Lung (tissue), 12 donors: Measurements from ENCODE around the gene TROAP. TPM values are rescaled to one million over a fixed set of nuclear protein-coding genes. Genes with fewer than 3 reads are reported as not detected.

Experiments
- ATAC-seq: fragments of 200-7000 bp; cut with Tn5 transposase; one replicate; pipeline ENCODE4 v1.9.1; 2020; ENCODE audit warnings: moderate number of reproducible peaks; ENCODE audit not compliant: insufficient read depth, low FRiP score
- DNase-seq, 3 donors: peaks; one replicate each; pipeline ENCODE4 v3.0.0-alpha.2; 2013 to 2017
- H3K27ac ChIP-seq, 2 donors: one replicate each; pipeline ENCODE4 v1.5.1; 2013; ENCODE audit warnings: mild to moderate bottlenecking in 2 of 2, moderate library complexity in 2 of 2, control low read depth in 1 of 2, inconsistent platforms in 1 of 2, low read depth in 1 of 2, low read length in 1 of 2
- H3K27me3 ChIP-seq, 3 donors: one replicate each; pipeline ENCODE4 v1.5.1; 2013; ENCODE audit warnings: low read length in 2 of 3; ENCODE audit not compliant: control insufficient read depth in 3 of 3, insufficient read depth in 3 of 3
- H3K36me3 ChIP-seq, 4 donors: one replicate each; pipeline ENCODE4 v1.5.1; 2013; ENCODE audit warnings: low read length in 4 of 4, mild to moderate bottlenecking in 1 of 4, moderate library complexity in 1 of 4; ENCODE audit not compliant: control insufficient read depth in 4 of 4, insufficient read depth in 4 of 4
- H3K4me1 ChIP-seq, 5 donors: one replicate each; pipeline ENCODE4 v1.5.1; 2013; ENCODE audit warnings: low read length in 5 of 5, mild to moderate bottlenecking in 2 of 5, moderate library complexity in 1 of 5; ENCODE audit not compliant: control insufficient read depth in 5 of 5, insufficient read depth in 5 of 5
- H3K4me3 ChIP-seq: one replicate; pipeline ENCODE4 v1.5.1; 2013; ENCODE audit warnings: mild to moderate bottlenecking, control low read depth, moderate library complexity
- H3K9ac ChIP-seq, 2 donors: one replicate each; pipeline ENCODE4 v1.5.1; 2013; ENCODE audit warnings: low read length in 2 of 2, control low read depth in 1 of 2; ENCODE audit not compliant: insufficient read depth in 1 of 2
- H3K9me3 ChIP-seq, 4 donors: one replicate each; pipeline ENCODE4 v1.5.1; 2013; ENCODE audit warnings: low read length in 3 of 4, mild to moderate bottlenecking in 1 of 4, moderate library complexity in 1 of 4; ENCODE audit not compliant: control insufficient read depth in 4 of 4, insufficient read depth in 3 of 4
- CTCF ChIP-seq: IDR thresholded peaks from 2 replicates; pipeline ENCODE4 v1.5.1; 2012; ENCODE audit warnings: mild to moderate bottlenecking; ENCODE audit errors: control extremely low read depth, extremely low read depth
- WGBS, 2 donors: extraction: QIAGEN DNeasy Blood & Tissue Kit; methylation state at CpG; one replicate each; pipeline ENCODE4 v1.1.7; 2013; 5-methylcytosine and 5-hydroxymethylcytosine counted together
- polyA plus RNA-seq, 2 donors: library from polyadenylated mRNA; stranded (reverse); fragments of 200-250 nt; gene quantifications; one replicate each; pipeline ENCODE4 v1.2.1, GENCODE V29; 2013
- total RNA-seq, 2 donors: library from RNA; depleted of rRNA in 1 of 2; stranded (reverse); fragments of >200 nt in 1 of 2; gene quantifications; one replicate each; pipeline ENCODE4 v1.2.1, GENCODE V29; 2014 to 2021
- donor health status: control.
- donor health status: control.
- donor health status: Bipolar disorder and iron deficiency.
- donor health status: healthy.
- donor health status: DM: yes; HTN: yes; CAD: no.

Gene TROAP
- total and polyA plus RNA-seq, 4 donors, result 1.2 to 4.6 (median 3.2) TPM

GRCh38 chr12:49359671-49360070, 36.6 kb downstream of the TROAP start:
- Histone ChIP-seq H3K4me1 (peaks cover 0 to 6% (median 0%) of the 10 kb centered on the region in 5 donors), H3K9me3 (no peaks in the 10 kb centered on the region), H3K9ac (no peak overlapping the region), H3K27ac (no peak overlapping the region), H3K27me3 (no peaks in the 10 kb centered on the region), H3K36me3 (no peaks in the 10 kb centered on the region), H3K4me3 (no peak overlapping the region)
- no peak for ATAC-seq
- WGBS, 2 donors, result 84 to 95% methylated on average over 7 of the region's 7 CpGs
- no peak for TF ChIP-seq CTCF
- no peak for DNase-seq

GRCh38 chr12:49362077-49362476, 39.0 kb downstream of the TROAP start:
- Histone ChIP-seq H3K36me3 (no peaks in the 10 kb centered on the region), H3K27ac (no peak overlapping the region), H3K9me3 (no peaks in the 10 kb centered on the region), H3K4me3 (no peak overlapping the region), H3K27me3 (no peaks in the 10 kb centered on the region), H3K4me1 (peaks cover 0 to 6% (median 0%) of the 10 kb centered on the region in 5 donors), H3K9ac (no peak overlapping the region)
- ATAC-seq (no peak), DNase-seq (no peak)
- 98 to 100% methylated on average over 1 of the region's 1 CpG for WGBS, 2 donors
- no peak for TF ChIP-seq CTCF

- Histone ChIP-seq H3K27me3 (no peaks in the 10 kb centered on the region), H3K9ac (no peak overlapping the region), H3K4me1 (peaks cover 0 to 16% (median 5%) of the 10 kb centered on the region in 5 donors), H3K9me3 (no peaks in the 10 kb centered on the region), H3K36me3 (no peaks in the 10 kb centered on the region), H3K4me3 (no peak overlapping the region), H3K27ac (no peak overlapping the region)
- ATAC-seq (no peak), DNase-seq (no peak)
- TF ChIP-seq CTCF, result no peak
- 25 to 68% methylated on average over 1 of the region's 1 CpG for WGBS, 2 donors
Observed at GRCh38 chr12:49364989-49365388, 41.9 kb downstream of the TROAP start.

GRCh38 chr12:49365542-49365941, 42.5 kb downstream of the TROAP start:
- Histone ChIP-seq H3K4me3 (no peak overlapping the region), H3K4me1 (peaks cover 0 to 19% (median 5%) of the 10 kb centered on the region in 5 donors), H3K9ac (no peak overlapping the region), H3K36me3 (no peaks in the 10 kb centered on the region), H3K9me3 (no peaks in the 10 kb centered on the region), H3K27me3 (no peaks in the 10 kb centered on the region), H3K27ac (no peak overlapping the region)
- DNase-seq (no peak), ATAC-seq (no peak)
- no peak for TF ChIP-seq CTCF
- WGBS, 2 donors, result 58 to 69% methylated on average over 5 of the region's 5 CpGs
